CMK (cell line): ENCODE data around the gene SH3YL1.

Source experiments
- DNase-seq: peaks from one replicate; pipeline ENCODE4 v3.0.0-alpha.2; 2010; ENCODE audit warnings: low read depth

SH3YL1 gene

GRCh38 chr2:263774-264492 is at the start of gene SH3YL1:
SH3YL1 (minus strand) TSS chr2:264032; CDS start chr2:263984, 48 bp downstream.
- no peak for DNase-seq

GRCh38 chr2:310994-311393 is 47.2 kb upstream of the SH3YL1 start:
- no peak for DNase-seq

DNA sequence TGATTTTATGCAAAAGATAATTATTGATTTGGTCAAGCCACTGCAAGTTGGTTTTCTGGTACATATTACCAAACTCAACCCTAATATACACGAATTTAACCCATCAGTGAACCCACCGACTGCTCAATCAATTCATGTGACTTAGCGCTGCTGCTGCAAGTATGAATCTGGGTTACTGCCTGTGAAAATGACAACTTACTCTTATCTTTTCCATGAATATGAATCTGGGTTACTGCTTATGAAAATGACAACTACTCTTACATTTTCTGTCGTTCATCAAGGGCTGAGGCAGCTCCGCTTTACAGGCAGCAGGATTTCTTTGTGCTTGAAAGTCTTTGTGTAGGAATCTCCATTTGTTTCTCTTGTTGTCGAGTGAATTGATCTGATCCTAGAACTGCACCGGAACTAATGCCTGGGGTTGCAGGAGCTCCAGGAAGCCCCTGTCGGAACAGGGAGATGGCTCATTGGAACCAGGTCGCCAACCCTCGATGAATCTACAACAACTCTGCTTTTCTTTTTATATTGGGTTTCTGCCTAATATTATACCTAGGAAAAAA is 46.2 kb upstream of the SH3YL1 start:
- DNase-seq, result no peak

DNA sequence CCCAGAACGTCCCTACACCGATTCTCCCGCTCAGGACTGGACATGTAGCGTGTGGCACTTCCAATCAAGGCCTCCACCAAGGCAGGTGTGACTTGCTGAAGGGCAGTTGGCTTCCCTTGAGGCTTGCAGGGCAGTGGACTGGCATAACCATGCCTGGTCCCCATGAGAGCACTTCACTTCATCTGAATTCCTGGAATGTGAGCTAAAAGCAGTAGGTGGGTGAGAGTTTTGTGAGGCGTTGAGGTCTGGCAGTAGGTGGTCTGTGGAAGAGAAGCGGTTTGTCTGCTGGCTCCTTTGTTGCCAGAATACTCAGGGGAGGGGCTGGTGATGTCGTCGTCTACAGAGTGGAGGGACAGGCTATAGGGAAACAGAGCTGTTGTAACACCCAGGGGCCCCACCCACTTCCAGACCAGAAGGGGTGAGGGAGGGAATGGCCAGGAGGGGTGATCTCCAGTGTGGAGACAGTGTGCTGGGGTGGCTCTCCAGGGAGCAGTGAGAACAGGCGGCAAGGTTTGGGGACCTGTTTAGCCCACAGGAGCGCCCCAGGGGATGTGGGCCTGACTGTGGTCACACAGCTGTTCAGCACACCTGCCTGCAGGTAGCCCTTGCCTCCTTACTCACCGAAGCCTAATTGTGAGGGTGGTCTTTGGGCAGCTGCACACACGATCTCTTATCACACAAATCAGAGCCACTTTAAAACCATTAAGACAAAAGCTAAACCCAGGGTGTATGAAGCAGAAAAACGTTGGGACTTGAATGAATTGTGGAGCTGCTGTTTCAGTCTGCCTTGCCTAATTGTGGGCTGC is 45.5 kb upstream of the SH3YL1 start:
- no peak for DNase-seq

GRCh38 chr2:305366-305765 is 41.5 kb upstream of the SH3YL1 start:
- no peak for DNase-seq

- DNase-seq, result no peak
Observed at GRCh38 chr2:296354-296753, 32.5 kb upstream of the SH3YL1 start.

DNA sequence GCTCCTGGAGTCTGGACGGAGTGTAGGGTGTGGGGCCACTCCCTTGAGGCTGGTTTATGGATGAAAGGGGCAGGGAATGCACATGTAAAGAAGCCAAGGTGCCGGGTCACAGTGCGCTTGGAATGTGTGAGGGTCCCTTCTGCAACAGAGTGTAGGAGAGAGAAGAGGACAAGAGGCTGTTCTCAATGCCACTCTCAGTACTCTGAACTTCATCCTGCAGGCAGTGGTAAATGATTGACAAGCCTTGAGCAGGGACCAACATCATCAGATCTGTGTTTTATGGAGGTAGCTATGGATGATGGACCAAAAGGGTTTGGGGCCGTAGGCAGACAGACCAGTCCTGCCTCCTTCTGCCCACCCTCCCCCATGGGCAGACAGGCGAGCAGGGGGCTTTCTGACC is 31.3 kb upstream of the SH3YL1 start:
- DNase-seq, result no peak

GRCh38 chr2:290090-290722 is 26.4 kb upstream of the SH3YL1 start:
- DNase-seq, result no peak

- no peak for DNase-seq
Observed at GRCh38 chr2:289362-290089, 25.7 kb upstream of the SH3YL1 start.

GRCh38 chr2:288758-289361 is 25.0 kb upstream of the SH3YL1 start:
- DNase-seq, result no peak

DNA sequence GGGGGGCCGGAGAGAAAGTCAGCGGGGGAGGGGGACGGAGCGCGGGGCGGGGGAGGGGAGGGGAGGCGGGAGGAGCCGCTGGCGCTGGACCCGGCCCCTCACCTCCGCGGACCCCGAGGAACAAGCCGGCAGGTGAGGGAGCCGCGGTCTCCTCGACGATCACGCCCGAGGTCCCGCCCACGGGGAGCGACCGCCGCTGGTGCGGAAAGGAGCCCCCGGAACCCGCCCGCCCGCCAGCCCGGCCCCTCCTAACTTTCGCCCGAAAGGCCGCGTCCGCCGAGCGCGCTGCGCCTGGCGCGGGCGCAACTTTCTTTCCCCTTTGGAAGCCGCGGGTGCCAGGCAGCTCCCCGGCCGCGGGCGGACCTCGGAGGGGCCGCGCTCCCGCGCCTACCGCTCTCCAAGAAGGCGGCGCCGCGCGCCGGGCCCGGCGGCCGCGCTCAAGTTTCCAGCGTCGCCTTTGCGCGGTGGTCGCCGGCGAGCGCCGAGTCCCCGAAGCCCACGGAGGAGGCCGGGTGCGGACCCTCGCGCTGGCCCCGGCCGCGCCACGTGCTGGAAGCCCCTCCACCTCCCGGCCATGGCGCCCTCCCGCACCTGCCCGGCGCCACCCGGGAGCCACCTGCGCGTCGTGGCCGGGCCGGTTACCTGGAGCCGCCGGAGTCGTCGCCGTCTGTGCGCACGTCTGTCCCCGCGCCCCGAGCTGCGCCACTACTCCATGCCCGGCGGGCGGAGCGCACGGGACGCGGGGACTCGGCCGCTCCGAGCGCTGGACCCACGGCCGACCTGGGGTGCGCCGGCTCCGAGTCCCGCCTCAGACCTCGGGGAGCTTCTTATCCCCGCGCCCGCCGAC is 24.3 kb upstream of the SH3YL1 start, which contains the start of gene ALKAL2:
ALKAL2 (minus strand) TSS at position 181 of the 847 bp plus-strand sequence. CDS start 256 bp downstream, outside the sequence.
- DNase-seq, result no peak

DNA sequence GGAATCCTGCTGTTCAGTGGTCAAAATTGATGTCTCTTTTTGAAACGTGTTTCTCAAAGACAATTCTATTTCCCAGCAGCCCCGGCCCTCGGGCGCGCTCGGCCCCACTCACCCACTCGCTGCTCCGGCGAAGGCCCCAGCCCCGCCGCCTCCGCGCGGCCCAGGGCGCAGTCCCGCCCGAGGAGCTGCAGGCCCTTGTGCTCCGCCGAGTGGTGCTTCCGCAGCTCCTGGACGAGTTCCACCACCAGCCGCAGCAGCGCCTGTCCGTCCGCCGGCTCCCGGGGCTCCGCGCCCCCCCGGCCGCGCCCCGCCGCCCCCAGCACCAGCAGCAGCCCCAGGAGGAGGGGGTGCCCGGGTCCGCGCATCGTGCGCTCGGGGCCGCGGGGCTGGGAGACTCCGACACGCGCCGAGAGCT is 23.6 kb upstream of the SH3YL1 start:
- DNase-seq, result no peak

GRCh38 chr2:286774-287392 is 23.1 kb upstream of the SH3YL1 start:
- no peak for DNase-seq

DNA sequence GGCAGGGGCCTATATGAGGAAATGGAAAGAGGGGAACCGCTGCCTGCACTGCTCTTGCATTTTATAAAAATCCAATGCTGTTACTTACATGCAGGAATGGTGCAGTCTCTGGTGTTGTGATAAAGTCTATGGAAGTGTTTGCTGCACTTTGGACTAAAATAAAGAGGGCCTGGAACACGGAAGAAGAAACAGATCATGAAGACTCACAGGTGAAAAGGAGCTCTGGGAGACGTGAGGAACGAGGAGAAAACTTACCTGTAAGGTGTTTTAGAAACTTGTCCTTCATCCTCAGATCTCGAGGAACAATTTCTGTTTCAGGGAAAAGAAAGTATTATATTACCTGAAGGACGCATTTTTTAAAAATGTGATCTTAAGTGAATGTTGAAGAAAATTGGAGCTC is 22.2 kb upstream of the SH3YL1 start:
- no peak for DNase-seq

DNA sequence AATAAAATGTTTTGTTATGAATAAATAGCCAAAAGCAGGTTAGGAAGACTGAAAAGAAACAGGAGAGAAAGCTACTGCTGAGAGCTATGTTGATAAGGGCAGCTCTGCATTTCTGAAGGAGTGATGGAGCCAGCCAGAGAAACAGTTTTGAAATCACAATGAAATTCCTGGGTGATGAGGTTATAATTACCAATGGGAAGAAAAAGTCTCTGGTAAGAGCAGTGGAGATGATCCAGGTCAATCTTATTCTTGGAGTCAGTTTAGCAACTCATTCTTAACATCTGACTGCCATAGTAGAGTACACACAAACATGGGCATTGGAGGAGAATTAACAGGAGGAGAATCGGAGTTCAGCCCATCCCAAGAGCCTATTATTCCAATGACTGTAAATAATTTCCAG is 21.7 kb upstream of the SH3YL1 start:
- no peak for DNase-seq

DNA sequence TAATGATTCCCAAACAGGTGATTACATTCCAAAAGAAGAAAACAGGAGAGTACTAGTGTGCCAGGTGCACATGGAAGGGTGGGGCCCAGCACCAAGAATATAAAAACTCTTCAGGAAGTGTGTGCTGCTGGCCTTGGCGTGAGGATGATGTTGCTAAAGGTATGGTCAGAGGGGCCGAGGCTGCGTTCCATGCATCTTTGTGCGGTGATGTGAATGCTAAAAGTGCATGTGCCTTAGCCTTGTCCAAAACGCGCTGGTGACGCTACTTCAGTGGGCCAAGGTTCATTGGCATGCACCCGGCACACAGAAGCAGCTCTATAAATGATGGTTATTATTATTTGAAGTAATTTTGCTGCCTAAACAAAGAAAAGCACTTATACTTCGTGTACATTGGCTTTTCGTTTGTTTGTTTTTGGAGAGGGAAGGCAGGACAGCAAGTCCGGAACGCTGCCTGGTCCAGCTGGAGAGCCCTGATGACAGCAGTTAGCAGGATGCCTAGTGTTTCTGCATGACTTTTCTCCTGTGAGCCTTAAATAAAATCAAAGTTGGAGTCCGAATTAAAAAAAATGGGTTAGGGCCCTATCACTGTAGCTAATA is 21.2 kb upstream of the SH3YL1 start:
- DNase-seq, result no peak

DNA sequence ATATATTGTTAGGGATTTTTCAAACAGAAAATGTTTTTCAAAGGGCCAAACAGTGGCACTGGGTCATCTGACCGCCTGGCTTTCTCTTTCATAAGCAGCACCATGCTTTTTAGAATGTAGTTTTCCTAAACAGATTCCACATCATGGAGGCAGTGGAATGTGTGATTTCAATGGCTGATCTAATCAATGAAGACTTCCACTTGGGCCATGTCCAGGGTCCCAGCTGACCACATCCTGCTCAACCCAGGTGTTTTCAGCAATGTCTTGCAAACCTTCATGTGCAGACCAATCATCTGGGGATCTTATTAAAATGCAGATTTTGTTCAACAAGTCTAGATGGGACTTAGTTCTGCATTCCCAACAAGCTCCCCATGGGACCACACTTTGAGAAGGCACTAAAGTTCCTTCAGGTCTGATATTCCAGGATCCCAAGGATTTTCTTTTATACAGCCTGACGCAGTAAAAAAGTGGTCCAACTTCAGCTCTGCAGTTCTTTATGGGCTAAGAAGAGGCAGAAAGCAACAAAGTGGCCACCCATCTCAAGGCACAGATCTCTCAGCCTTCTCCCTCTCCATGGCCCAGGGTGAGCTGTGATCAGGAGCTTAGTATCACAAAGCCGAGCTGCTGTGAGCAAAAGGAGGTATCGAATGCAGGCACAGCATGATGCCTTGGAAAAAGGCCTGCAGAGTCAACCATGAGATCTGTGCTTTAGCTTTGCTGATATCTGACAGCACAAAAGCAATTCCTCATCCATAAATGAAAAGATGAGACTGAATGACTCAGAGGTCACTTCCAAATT is 20.4 kb upstream of the SH3YL1 start:
- DNase-seq, result no peak

- no peak for DNase-seq
Observed at GRCh38 chr2:282371-283263, 18.8 kb upstream of the SH3YL1 start.
